Activated T-cell treated with anti-CD3 and anti-CD28 coated beads for 24 hours (primary cell): Measurements from ENCODE around the gene AP3S2.
"Not testable (repeated sequence)": the region's sequence is repeated elsewhere in the genome, so short reads cannot be mapped to it uniquely, and the experiment has no call there.

Source experiments
- DNase-seq: peaks from one replicate; pipeline ENCODE4 v3.0.0-alpha.2; 2020; ENCODE audit warnings: low read depth

Gene AP3S2

GRCh38 chr15:89834465-89835175 lies 59.2 kb downstream of the AP3S2 start:
- DNase-seq: not testable (repeated sequence)

- DNase-seq: no peak
Measured at GRCh38 chr15:89833966-89834365, 59.8 kb downstream of the AP3S2 start.

GRCh38 chr15:89830639-89831038 lies 63.2 kb downstream of the AP3S2 start:
- DNase-seq: no peak

GRCh38 chr15:89829616-89830440 lies 64.0 kb downstream of the AP3S2 start:
- no peak for DNase-seq

- DNase-seq: no peak
Measured at GRCh38 chr15:89829161-89829560, 64.6 kb downstream of the AP3S2 start.

- no peak for DNase-seq
Measured at GRCh38 chr15:89828281-89829145, 65.3 kb downstream of the AP3S2 start.

GRCh38 chr15:89827829-89828228 lies 66.0 kb downstream of the AP3S2 start:
- no peak for DNase-seq

GRCh38 chr15:89826671-89827655 lies 66.8 kb downstream of the AP3S2 start:
- no peak for DNase-seq

- no peak for DNase-seq
Measured at GRCh38 chr15:89825271-89825940, 68.4 kb downstream of the AP3S2 start.

GRCh38 chr15:89824607-89824867 lies 69.3 kb downstream of the AP3S2 start:
- DNase-seq: no peak

- DNase-seq: no peak
Measured at GRCh38 chr15:89823836-89824606, 69.8 kb downstream of the AP3S2 start.

- no peak for DNase-seq
Measured at GRCh38 chr15:89822951-89823711, 70.7 kb downstream of the AP3S2 start.

GRCh38 chr15:89822611-89822950 lies 71.2 kb downstream of the AP3S2 start:
- no peak for DNase-seq

GRCh38 chr15:89822026-89822425 lies 71.8 kb downstream of the AP3S2 start:
- DNase-seq: no peak

- DNase-seq: no peak
Measured at GRCh38 chr15:89820666-89821611, 72.9 kb downstream of the AP3S2 start.

GRCh38 chr15:89818287-89818686 lies 75.5 kb downstream of the AP3S2 start:
- DNase-seq: no peak

GRCh38 chr15:89817701-89818280 lies 76.0 kb downstream of the AP3S2 start:
- no peak for DNase-seq

GRCh38 chr15:89815769-89816168 lies 78.0 kb downstream of the AP3S2 start:
- DNase-seq: no peak
